ENCODE measurements around the gene MYO1C.

Gene MYO1C

DNA sequence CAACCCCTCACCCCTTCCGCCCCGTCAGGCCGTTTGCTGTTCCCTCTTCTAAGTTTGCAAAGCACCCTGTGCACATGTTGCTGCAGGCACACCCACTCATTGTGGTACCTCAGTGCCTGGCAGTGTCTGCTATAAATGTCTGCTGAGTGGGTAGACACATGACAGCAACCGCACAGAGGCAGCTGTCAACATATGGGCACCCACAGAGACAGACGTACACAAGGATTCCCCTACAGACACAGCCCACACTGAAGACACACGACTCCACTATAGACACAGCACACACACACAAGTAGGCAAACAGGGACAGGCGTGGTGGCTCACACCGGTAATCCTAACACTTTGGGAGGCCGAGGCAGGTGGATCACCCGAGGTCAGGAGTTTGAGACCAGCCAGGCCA, 18.6 kb downstream of the MYO1C start:
- Histone ChIP-seq H3K27ac (ENCODE audit: low read length) (no peak overlapping the region), H3K9me3 (ENCODE audit: insufficient read depth, low read length) (no peaks in the 10 kb centered on the region), H3K36me3 (replicated peaks; ENCODE audit: low read depth, low read length) (peaks cover 9% of the 10 kb centered on the region), H3K9ac (ENCODE audit: low read length) (no peak overlapping the region), H3K27me3 (ENCODE audit: low read depth, low read length) (no peaks in the 10 kb centered on the region), H3K79me2 (ENCODE audit: low read length) (no peaks in the 10 kb centered on the region), H2AFZ (ENCODE audit: low read depth, low read length) (no peak overlapping the region), H3K4me2 (ENCODE audit: low read length) (no peak overlapping the region), H4K20me1 (ENCODE audit: insufficient read depth, low read length) (no peaks in the 10 kb centered on the region), H3K4me3 (ENCODE audit: low read length) (no peak overlapping the region), H3K4me1 (ENCODE audit: low read length) (peaks cover 9% of the 10 kb centered on the region)
- TF ChIP-seq EZH2phosphoT487 (IDR thresholded peaks at IDR 0.05; ENCODE audit: low read depth), result no peak
- TF ChIP-seq, protein P1, sequence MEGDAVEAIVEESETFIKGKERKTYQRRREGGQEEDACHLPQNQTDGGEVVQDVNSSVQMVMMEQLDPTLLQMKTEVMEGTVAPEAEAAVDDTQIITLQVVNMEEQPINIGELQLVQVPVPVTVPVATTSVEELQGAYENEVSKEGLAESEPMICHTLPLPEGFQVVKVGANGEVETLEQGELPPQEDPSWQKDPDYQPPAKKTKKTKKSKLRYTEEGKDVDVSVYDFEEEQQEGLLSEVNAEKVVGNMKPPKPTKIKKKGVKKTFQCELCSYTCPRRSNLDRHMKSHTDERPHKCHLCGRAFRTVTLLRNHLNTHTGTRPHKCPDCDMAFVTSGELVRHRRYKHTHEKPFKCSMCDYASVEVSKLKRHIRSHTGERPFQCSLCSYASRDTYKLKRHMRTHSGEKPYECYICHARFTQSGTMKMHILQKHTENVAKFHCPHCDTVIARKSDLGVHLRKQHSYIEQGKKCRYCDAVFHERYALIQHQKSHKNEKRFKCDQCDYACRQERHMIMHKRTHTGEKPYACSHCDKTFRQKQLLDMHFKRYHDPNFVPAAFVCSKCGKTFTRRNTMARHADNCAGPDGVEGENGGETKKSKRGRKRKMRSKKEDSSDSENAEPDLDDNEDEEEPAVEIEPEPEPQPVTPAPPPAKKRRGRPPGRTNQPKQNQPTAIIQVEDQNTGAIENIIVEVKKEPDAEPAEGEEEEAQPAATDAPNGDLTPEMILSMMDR (IDR thresholded peaks at IDR 0.05; ENCODE audit: low read depth, low read length), result no peak

DNA sequence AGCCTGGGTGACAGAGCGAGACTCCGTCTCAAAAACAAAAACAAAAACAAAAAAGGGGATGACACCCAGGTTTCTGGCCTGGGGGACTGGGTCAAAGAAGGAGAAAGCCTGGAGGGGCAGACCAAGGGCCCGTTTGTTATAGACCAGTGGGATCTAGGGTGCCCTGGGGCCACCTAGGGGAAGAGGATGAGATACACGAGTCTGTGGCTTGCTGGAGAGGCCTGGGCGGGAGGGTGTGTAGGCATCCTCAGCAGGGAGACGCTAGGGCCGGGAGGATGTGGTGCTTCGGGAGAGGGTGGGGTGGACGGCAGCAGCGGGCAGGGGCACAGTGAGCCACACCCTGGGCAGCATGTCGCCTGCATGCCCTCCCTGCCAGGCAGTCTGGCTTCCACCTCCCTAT, 19.3 kb downstream of the MYO1C start:
- TF ChIP-seq, protein P1 (IDR thresholded peaks at IDR 0.05; ENCODE audit: low read depth, low read length), result no peak
- TF ChIP-seq EZH2phosphoT487 (IDR thresholded peaks at IDR 0.05; ENCODE audit: low read depth), result no peak
- Histone ChIP-seq H3K36me3 (replicated peaks; ENCODE audit: low read depth, low read length) (peaks cover 10% of the 10 kb centered on the region), H3K27me3 (ENCODE audit: low read depth, low read length) (no peaks in the 10 kb centered on the region), H3K9me3 (ENCODE audit: insufficient read depth, low read length) (no peaks in the 10 kb centered on the region), H4K20me1 (ENCODE audit: insufficient read depth, low read length) (no peaks in the 10 kb centered on the region), H3K4me2 (ENCODE audit: low read length) (no peak overlapping the region), H3K9ac (ENCODE audit: low read length) (no peak overlapping the region), H3K4me3 (ENCODE audit: low read length) (no peak overlapping the region), H3K79me2 (ENCODE audit: low read length) (no peaks in the 10 kb centered on the region), H2AFZ (ENCODE audit: low read depth, low read length) (no peak overlapping the region), H3K27ac (ENCODE audit: low read length) (no peak overlapping the region), H3K4me1 (ENCODE audit: low read length) (peaks cover 9% of the 10 kb centered on the region)

DNA sequence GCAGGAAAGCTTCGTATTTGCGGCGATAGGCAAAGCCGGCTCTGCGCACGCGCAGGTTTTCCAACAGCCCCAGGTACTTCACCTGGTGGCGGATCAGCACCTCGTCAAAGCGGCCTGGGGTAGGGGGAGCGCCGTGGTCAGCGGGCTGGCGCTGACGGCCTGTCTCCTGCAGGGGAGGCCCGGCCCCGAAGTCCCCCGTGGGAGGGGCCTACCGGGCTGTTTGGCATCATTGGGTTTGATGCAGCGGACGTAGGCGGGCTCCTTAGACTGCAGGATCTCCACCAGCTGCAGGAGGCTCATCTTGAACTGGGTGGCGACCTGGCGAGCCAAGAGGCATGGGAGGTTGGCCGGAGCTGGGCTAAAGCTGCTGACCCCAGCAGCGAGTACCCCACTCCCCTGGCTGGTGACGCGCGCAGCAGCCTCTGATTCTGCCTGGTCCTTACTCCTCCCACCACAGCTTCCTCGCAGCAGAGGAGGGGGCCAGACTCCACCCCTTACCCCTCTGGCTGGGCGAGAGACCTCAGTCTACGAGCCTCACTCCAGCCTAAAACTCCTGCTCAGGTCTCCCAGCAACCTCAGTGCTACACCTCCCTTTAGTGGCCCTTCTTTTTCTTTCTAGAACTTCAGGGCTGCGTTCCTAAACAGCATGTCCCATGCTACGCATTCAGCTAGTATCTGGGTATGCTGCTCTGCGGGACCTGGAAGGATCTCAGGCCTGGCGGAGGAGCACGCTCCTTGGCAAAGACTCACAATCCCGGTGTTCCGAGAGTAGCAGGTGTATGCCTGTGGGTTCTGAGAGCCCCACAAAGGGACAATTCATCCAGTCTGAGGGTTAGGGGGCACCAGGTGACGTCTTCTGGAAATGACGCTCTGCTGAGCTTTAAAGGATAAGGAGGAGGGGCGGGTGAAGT, 20.3 kb downstream of the MYO1C start:
- Histone ChIP-seq H3K4me1 (ENCODE audit: low read length) (peaks cover 9% of the 10 kb centered on the region), H3K27me3 (ENCODE audit: low read depth, low read length) (no peaks in the 10 kb centered on the region), H2AFZ (ENCODE audit: low read depth, low read length) (no peak overlapping the region), H3K27ac (ENCODE audit: low read length) (no peak overlapping the region), H4K20me1 (ENCODE audit: insufficient read depth, low read length) (no peaks in the 10 kb centered on the region), H3K36me3 (replicated peaks; ENCODE audit: low read depth, low read length) (peaks cover 10% of the 10 kb centered on the region), H3K9ac (ENCODE audit: low read length) (no peak overlapping the region), H3K4me2 (ENCODE audit: low read length) (no peak overlapping the region), H3K79me2 (ENCODE audit: low read length) (no peaks in the 10 kb centered on the region), H3K9me3 (ENCODE audit: insufficient read depth, low read length) (no peaks in the 10 kb centered on the region), H3K4me3 (ENCODE audit: low read length) (no peak overlapping the region)
- TF ChIP-seq, protein P1 (IDR thresholded peaks at IDR 0.05; ENCODE audit: low read depth, low read length), result no peak
- TF ChIP-seq EZH2phosphoT487 (IDR thresholded peaks at IDR 0.05; ENCODE audit: low read depth), result no peak

DNA sequence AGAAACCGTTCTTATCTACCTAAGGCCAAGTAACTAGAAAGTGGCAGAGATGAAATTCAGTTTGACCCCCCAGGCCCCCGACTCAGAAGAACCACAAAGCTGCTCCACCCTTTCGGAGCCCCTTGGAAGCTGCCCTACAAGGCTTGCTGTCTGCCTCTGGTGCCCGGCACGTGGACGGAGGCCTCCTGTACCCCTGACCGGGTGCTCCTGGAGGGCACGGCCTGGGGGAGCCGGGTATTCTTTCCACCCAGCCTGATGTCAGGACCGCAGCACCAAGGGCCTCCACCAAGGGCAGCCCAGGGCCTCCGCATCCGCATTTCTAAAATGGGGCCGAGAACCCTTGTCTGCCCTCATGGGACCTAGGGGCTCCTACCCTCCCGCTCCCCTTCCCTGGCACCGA, 21.0 kb downstream of the MYO1C start:
- Histone ChIP-seq H3K27ac (ENCODE audit: low read length) (no peak overlapping the region), H3K4me1 (ENCODE audit: low read length) (peaks cover 9% of the 10 kb centered on the region), H4K20me1 (ENCODE audit: insufficient read depth, low read length) (no peaks in the 10 kb centered on the region), H3K4me3 (ENCODE audit: low read length) (no peak overlapping the region), H3K79me2 (ENCODE audit: low read length) (no peaks in the 10 kb centered on the region), H3K27me3 (ENCODE audit: low read depth, low read length) (no peaks in the 10 kb centered on the region), H3K36me3 (replicated peaks; ENCODE audit: low read depth, low read length) (peaks cover 10% of the 10 kb centered on the region), H3K9me3 (ENCODE audit: insufficient read depth, low read length) (no peaks in the 10 kb centered on the region), H2AFZ (ENCODE audit: low read depth, low read length) (no peak overlapping the region), H3K4me2 (ENCODE audit: low read length) (no peak overlapping the region), H3K9ac (ENCODE audit: low read length) (no peak overlapping the region)
- TF ChIP-seq EZH2phosphoT487 (IDR thresholded peaks at IDR 0.05; ENCODE audit: low read depth), result no peak
- TF ChIP-seq, protein P1 (IDR thresholded peaks at IDR 0.05; ENCODE audit: low read depth, low read length), result no peak
